Heart left ventricle (tissue), 13 donors: ENCODE data around the gene ESYT2.
A peak's percentile ranks its signal among the peaks of the same experiment; 100 is the strongest.
"Not testable (repeated sequence)": the region's sequence is repeated elsewhere in the genome, so short reads cannot be mapped to it uniquely, and the experiment has no call there.

Source experiments
- POLR2A ChIP-seq, 2 donors: fragments of 450-650 bp; IDR thresholded peaks; one replicate each; pipeline ENCODE4 v1.6.1; 2017; ENCODE audit warnings: antibody characterized with exemption in 2 of 2, mild to moderate bottlenecking in 2 of 2, moderate library complexity in 2 of 2
- TF ChIP-seq, protein P1 (sequence below), 12 donors: fragments of 200-600 bp; sonication (generic) in 4 of 12; IDR thresholded peaks; one replicate each; pipeline versions ENCODE4 v1.5.0 to v1.8.0; 2018 to 2022; ENCODE audit warnings: antibody characterized with exemption in 12 of 12, mild to moderate bottlenecking in 5 of 12
- donor health status: ischemic (EF 13 %, LVEDD 7.1; RV severe dilation, severe dysfunction).
- donor health status: DM: no; HTN: yes; CAD: no.
- donor health status: DM: no; HTN: no; CAD: no.
- donor health status: ischemic (EF 25% LVEDD 6.9; RV normal size, moderate dysfunction).
- donor health status: ischemic (EF 25% LVEDD 5.7; RV mildly dilated, moderate dysfunction).
- donor health status: ischemic (EF 35%, LVEDD 5.7; RV mildly dilated, moderate dysfunction).
- donor health status: nonischemic (EF 11% LVEDD 7.7; RV severe dilation, severe dysfunction).
- donor health status: DM: yes; HTN: yes; CAD: no.
- donor health status: PGD.
- donor health status: ischemic (EF 29% LVEDD 5.4; RV normal size, mild dysfunction).
- donor health status: nonischemic (EF 23%, LVEDD 6.1; RV moderate dilation, normal function).

- TF ChIP-seq, protein P1, sequence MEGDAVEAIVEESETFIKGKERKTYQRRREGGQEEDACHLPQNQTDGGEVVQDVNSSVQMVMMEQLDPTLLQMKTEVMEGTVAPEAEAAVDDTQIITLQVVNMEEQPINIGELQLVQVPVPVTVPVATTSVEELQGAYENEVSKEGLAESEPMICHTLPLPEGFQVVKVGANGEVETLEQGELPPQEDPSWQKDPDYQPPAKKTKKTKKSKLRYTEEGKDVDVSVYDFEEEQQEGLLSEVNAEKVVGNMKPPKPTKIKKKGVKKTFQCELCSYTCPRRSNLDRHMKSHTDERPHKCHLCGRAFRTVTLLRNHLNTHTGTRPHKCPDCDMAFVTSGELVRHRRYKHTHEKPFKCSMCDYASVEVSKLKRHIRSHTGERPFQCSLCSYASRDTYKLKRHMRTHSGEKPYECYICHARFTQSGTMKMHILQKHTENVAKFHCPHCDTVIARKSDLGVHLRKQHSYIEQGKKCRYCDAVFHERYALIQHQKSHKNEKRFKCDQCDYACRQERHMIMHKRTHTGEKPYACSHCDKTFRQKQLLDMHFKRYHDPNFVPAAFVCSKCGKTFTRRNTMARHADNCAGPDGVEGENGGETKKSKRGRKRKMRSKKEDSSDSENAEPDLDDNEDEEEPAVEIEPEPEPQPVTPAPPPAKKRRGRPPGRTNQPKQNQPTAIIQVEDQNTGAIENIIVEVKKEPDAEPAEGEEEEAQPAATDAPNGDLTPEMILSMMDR (IDR thresholded peaks at IDR 0.05): not testable (repeated sequence)
- peak in 1 of 2 donors; percentile 29 for TF ChIP-seq POLR2A (IDR thresholded peaks at IDR 0.05)
These were observed 33.8 kb upstream of the ESYT2 start for GRCh38 chr7:158862985-158863610.
